Activated CD4-positive, alpha-beta T cell treated with anti-CD3 and anti-CD28 coated beads, Interleukin-2, amount 50 U/mL, for 4 hours (primary cell): ENCODE measurements around the gene SFXN3.

ENCODE experiments used
- DNase-seq, 2 experiments: peaks; one replicate each; pipeline ENCODE4 v3.0.0-alpha.2; 2020

SFXN3 gene

DNA sequence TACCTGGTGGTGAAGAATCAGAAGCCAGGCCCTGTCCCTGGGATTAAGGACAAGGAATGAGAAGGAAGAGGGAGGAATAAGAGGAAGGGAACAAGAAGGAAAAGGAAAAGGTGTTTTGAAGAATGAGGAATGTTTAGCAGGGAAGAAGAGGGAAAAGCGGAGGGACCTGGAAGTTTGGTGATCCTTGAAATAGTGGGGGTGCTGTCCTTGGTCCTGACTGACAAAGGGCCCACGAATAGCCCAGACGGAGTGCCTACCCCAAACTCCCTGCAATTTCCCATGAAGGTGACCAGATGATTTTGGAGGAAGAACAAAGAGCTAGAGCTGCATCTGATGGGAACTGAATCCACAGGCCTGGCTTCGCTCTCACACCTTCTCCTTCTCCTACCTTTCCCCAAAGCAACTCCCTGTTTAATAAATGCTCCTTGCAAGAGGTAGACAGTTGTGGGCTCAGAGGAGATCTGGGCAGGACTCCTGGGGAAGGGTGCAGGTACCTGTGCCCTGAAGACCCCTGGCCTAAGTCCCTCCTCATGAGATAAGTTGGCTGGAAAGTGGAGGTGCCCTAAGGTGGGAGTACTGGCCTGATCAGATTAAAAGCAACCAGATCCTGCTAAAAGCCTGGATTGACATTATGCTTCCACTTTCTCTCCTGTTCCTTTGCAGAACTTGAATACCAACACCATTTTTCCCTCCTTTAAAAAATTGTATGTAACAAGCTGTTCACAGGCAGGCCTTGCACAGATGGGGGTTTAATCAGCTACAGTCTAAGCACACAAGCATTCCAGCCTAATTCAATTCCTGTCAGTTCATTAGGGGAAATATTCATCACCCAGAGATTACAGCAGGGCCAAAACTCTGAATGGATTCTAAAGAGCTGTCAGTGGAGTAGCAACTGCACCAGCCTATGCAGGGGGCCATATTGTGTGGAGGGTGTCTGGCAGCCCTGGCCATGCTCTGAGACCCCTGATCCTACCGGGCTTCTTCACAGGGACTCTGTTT, 50.2 kb downstream of the SFXN3 start:
- DNase-seq = no peak

DNA sequence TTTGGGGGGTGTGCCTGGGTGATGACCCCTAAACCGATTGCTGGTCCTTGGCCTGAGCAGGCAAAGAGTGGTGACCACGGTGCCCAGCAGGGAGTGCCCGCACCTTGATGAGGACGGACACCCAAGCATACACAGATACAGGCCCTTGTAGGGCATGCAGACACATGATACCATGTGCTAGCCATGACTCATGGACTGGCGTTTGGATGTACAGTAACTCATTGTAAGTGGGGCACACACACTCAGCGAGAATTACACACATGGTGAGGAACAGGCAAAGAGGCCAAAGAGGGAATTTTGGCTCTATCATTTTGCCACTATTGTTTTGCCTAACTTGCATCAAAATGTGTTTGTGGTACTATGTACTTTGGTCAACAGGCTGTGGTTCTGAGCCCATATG, 54.8 kb downstream of the SFXN3 start:
- no peak for DNase-seq

DNA sequence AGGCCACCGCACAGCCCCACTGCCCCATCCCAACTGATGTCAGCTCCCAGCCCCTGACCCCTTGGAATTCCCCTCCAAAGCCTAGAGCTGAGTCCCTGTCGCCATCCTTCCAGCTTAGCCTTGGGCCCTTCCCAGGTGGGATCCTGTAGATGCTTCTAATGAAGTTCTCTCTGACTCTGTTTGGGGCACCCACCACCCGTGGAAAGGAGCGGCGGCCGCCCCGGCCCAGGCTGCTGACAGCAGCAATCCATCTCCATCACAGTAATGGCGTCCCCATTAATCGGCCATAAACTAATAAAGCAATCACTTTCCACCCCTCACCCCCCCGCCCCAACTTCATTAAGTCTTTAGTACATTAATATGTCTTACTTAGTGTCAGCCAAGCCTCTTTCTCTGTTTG, 56.3 kb downstream of the SFXN3 start:
- DNase-seq = no peak

DNA sequence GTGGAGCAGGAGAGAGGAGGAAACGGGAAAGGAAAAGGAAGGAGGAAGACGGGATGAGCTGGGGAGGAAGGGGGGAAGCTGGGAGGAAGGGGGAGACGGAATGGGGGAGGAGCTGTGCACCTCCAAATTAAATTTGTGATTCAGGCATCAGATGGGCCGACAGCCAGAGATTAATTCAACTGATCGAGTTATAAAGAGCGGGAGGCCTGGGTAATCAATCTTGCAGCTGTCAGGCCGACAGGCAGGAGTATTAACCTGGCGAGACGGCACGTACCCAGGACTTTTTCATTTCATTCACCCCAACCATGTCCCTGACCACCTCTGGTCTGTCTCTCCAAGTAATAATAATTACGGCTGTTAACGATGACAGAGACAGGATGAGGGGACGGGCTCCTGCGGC, 56.9 kb downstream of the SFXN3 start:
- no peak for DNase-seq

DNA sequence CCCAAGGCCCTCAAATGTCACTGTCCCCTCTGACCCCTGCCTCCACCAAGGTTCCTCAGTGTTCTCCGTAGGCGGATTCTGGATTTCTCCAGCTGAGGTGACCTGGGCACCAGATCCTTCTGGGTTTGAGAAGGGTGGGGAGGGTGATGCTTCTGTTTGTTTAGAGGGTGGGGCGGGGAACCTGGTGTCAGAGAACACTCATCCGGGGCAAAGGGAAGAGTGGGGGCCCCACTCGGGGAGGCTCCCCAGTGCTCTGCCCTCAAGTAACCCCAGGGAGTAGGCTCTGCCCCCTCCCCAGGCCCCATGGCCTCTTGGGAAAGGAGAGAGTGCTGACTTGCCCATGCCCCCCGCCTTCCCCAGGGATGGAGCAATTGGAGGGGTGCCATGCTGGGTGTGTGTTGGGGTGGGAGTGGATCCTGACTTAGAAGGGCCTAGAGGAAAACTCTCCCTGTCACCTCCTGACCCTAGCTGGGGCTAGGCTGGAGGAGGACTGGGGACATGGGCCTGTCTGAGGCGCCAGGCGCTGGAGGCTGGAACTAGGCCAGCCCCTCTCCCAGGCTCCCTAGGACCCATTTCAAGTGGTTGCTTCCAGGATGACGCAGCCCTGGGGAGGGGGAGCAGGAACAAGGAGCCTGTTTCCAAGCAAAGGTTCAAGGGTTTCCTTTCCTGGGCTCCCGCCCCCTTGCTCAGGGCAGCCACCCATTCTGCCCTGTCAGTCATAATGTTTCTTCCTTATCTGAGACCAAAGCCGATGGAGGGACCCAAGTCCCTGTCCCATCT, 58.7 kb downstream of the SFXN3 start:
- DNase-seq = no peak

DNA sequence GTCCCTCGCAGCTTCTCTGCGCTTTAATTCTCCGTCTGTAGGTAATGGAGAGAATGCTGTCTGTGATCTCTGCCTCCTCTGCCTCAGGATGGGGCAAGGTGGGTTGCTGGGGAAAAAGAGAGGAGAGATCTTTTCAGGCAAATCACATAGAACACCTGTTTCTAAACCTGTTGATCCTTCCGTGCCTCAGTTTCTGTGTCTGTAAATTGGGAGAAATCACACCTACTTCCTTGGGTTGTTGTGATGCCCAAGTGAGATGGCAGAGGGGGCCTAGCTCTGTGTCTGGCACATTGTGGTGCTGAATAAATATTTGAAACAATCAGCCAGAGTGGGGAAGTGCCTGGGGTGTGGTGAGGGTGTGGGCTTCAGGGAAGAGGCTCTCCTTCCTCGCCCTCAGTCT, 59.6 kb downstream of the SFXN3 start:
- no peak for DNase-seq
